ENCODE results near the gene ELMO1. TPM values are rescaled to one million over a fixed set of nuclear protein-coding genes. Genes with fewer than 3 reads are reported as not detected.

The ELMO1 gene
- total RNA-seq, 1 experiment from 2014 or later, result 7.8 TPM

DNA sequence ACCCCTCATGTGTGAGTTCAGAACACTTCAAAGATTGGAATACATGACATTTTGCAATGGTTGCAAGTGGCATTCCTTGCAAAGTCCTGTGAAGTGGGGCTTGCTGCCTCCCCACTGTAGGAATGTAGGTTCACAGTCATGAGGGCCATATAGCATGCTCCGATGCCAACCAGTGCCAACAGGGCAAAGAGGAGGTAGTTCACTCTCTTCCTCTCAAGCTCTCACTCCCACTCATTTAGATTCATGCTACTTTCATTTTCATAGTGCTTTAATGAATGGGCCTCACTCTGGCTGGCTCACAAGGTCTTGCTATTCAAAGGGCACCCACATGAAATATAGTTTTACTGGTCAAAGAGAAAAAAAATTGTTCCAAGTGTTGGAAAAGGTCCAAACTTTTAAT is 554.5 kb downstream of the ELMO1 start:
- Histone ChIP-seq H2BK12ac (ENCODE audit: insufficient read length, low read depth, low read length) (no peak overlapping the region), H4K5ac (ENCODE audit: insufficient read length, low read depth, low read length) (no peak overlapping the region), H3K79me2 (ENCODE audit: insufficient read depth, low read length) (no peaks in the 10 kb centered on the region), H3K27ac (ENCODE audit: insufficient read length, low read depth, low read length) (no peak overlapping the region), H3K9me3 (ENCODE audit: control insufficient read depth, low read depth, low read length) (no peaks in the 10 kb centered on the region), H4K91ac (ENCODE audit: insufficient read length, low read depth, low read length) (no peak overlapping the region), H3K4ac (ENCODE audit: low read depth, low read length) (no peak overlapping the region), H3K79me1 (ENCODE audit: insufficient read depth, low read depth, low read length, poor library complexity, severe bottlenecking) (no peaks in the 10 kb centered on the region), H3K27me3 (ENCODE audit: insufficient read depth, low read length) (no peaks in the 10 kb centered on the region), H3T11ph (ENCODE audit: low read length) (no peak overlapping the region), H2BK15ac (ENCODE audit: low read depth, low read length) (no peak overlapping the region), H3K4me2 (ENCODE audit: insufficient read depth, insufficient read length, low read length) (no peak overlapping the region), H2BK20ac (ENCODE audit: low read depth, low read length, poor library complexity, severe bottlenecking) (no peak overlapping the region), H3K18ac (ENCODE audit: insufficient read length, low read depth, low read length) (no peak overlapping the region), H3K9ac (ENCODE audit: extremely low read depth, insufficient read length, low read length) (no peak overlapping the region), H4K20me1 (ENCODE audit: control insufficient read depth, insufficient read depth, insufficient read length) (no peaks in the 10 kb centered on the region), H4K8ac (replicated peaks; ENCODE audit: insufficient read length, low read depth, low read length) (no peak overlapping the region), H2AK5ac (ENCODE audit: insufficient read length, low read length) (no peak overlapping the region), H2BK5ac (ENCODE audit: insufficient read length, low read length) (no peak overlapping the region), H3K14ac (ENCODE audit: insufficient read depth, low read length) (no peak overlapping the region), H3K4me1 (ENCODE audit: insufficient read depth, low read length) (no peaks in the 10 kb centered on the region), H3K56ac (ENCODE audit: insufficient read length, low read depth, low read length) (no peak overlapping the region), H3K23me2 (ENCODE audit: insufficient read length, low read depth, low read length, poor library complexity, severe bottlenecking) (no peaks in the 10 kb centered on the region), H2AFZ (ENCODE audit: low read length) (no peak overlapping the region), H2BK120ac (ENCODE audit: low read depth, low read length, poor library complexity, severe bottlenecking) (no peak overlapping the region), H3K23ac (ENCODE audit: insufficient read length, low read depth, low read length) (no peak overlapping the region)
- Mint-ChIP-seq H3K9me3 (no peaks in the 10 kb centered on the region), H3K27ac (no peak overlapping the region), H3K27me3 (ENCODE audit: low read depth) (no peaks in the 10 kb centered on the region; the same call in 1 of the 2 replicates), H3K4me3 (no peak overlapping the region), H3K36me3 (ENCODE audit: insufficient read depth in 1 of 3, low read depth in 3 of 3) (no peaks in the 10 kb centered on the region; a peak in 1 of 7 replicates), H3K4me1 (peaks cover 0 to 2% of the 10 kb centered on the region in 2 experiments; a peak in 1 of 4 replicates)
- no CpG with 5 or more reads among the region's 1 CpG for WGBS (ENCODE audit: extremely low coverage, insufficient read length, low lambda C conversion rate)
- no peak for DNase-seq
- TF ChIP-seq, protein P1, sequence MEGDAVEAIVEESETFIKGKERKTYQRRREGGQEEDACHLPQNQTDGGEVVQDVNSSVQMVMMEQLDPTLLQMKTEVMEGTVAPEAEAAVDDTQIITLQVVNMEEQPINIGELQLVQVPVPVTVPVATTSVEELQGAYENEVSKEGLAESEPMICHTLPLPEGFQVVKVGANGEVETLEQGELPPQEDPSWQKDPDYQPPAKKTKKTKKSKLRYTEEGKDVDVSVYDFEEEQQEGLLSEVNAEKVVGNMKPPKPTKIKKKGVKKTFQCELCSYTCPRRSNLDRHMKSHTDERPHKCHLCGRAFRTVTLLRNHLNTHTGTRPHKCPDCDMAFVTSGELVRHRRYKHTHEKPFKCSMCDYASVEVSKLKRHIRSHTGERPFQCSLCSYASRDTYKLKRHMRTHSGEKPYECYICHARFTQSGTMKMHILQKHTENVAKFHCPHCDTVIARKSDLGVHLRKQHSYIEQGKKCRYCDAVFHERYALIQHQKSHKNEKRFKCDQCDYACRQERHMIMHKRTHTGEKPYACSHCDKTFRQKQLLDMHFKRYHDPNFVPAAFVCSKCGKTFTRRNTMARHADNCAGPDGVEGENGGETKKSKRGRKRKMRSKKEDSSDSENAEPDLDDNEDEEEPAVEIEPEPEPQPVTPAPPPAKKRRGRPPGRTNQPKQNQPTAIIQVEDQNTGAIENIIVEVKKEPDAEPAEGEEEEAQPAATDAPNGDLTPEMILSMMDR (conservative IDR thresholded peaks at IDR 0.05), result no peak
